ENCODE measurements around the gene ACER3. TPM values are rescaled to one million over a fixed set of nuclear protein-coding genes. Genes with fewer than 3 reads are reported as not detected.

Gene ACER3
- total RNA-seq, 2 donors from 2014 or later: 7.0 to 24.7 TPM

DNA sequence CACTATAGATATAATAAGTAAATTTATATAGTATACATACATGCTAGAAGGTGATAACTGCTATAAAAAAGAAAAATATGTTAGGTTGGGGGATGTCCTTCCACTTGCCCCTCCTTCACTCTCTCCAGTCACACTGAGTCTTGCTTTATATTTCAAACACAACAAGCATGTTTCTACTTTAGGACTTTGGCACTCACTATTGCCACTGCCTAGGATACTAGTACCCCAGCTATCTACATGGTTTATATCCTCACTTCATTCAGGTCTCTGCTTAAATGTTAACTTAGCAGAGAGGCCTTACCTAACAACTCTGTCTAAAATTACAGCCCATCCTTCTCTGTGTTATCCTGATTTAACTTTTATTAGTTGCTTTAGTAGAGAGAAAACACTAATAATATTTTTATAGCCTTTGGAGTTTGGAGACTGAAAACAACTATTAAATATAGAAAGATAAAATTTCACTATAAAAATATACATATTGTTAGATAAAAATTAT is 134.4 kb downstream of the ACER3 start:
- H3K36me3 ChIP-seq: no peaks in the 10 kb centered on the region
- no peak for DNase-seq (ENCODE audit: low spot score)
- H3K27ac ChIP-seq: no peak overlapping the region
- no peaks in the 10 kb centered on the region for H3K4me1 ChIP-seq (ENCODE audit: control insufficient read depth in 1 of 2, low read depth in 2 of 2)
- no peak overlapping the region for H3K4me3 ChIP-seq
- TF ChIP-seq, protein P1, sequence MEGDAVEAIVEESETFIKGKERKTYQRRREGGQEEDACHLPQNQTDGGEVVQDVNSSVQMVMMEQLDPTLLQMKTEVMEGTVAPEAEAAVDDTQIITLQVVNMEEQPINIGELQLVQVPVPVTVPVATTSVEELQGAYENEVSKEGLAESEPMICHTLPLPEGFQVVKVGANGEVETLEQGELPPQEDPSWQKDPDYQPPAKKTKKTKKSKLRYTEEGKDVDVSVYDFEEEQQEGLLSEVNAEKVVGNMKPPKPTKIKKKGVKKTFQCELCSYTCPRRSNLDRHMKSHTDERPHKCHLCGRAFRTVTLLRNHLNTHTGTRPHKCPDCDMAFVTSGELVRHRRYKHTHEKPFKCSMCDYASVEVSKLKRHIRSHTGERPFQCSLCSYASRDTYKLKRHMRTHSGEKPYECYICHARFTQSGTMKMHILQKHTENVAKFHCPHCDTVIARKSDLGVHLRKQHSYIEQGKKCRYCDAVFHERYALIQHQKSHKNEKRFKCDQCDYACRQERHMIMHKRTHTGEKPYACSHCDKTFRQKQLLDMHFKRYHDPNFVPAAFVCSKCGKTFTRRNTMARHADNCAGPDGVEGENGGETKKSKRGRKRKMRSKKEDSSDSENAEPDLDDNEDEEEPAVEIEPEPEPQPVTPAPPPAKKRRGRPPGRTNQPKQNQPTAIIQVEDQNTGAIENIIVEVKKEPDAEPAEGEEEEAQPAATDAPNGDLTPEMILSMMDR (IDR thresholded peaks at IDR 0.05): no peak
- H3K27me3 ChIP-seq (replicated peaks; ENCODE audit: insufficient read depth): no peaks in the 10 kb centered on the region
- no peak for ATAC-seq (ENCODE audit: insufficient number of reproducible peaks, low FRiP score, low read depth)
- no peaks in the 10 kb centered on the region for H3K9me3 ChIP-seq

DNA sequence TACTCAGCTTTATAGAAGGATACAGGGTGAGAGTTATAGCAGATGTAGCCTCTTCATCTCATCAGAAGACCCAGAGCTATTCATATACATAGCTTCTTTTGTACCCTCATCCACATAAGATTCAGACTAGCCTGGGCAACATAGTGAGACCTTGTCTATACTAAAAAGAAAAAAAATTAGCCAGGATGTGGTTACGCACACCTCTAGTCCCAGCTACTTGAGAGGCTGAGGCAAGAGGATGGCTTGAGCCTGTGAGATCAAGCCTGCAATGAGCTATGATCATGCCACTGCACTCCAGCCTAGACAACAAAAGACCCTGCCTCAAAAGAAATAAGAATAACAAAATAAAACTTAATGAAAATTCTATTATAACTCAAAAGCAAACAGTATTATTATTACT is 136.8 kb downstream of the ACER3 start:
- H3K4me3 ChIP-seq: no peak overlapping the region
- ATAC-seq (ENCODE audit: insufficient number of reproducible peaks, low FRiP score, low read depth) (no peak), DNase-seq (ENCODE audit: low spot score) (no peak)
- no peaks in the 10 kb centered on the region for H3K36me3 ChIP-seq
- H3K27ac ChIP-seq: no peak overlapping the region
- no peaks in the 10 kb centered on the region for H3K9me3 ChIP-seq
- no peaks in the 10 kb centered on the region for H3K27me3 ChIP-seq (replicated peaks; ENCODE audit: insufficient read depth)
- H3K4me1 ChIP-seq (ENCODE audit: control insufficient read depth in 1 of 2, low read depth in 2 of 2): no peaks in the 10 kb centered on the region
- TF ChIP-seq, protein P1 (IDR thresholded peaks at IDR 0.05): no peak

DNA sequence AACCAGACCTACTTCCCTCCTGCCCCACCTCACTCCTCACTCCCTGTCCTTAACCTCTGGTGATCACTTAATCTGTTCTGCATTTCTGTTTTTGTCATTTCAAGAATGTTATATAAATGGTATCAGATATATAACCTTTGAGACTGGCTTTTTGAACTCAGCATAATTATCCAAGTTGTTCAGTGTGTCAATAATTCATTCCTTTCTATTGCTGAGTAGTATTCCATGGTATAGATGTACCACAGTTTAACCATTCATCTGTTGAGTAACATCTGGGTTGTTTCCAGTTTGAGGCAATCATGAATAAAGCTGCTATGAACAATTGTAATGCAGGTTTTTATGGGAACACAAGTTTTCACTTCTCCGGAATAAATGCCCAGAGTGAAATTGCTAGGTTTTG is 138.9 kb downstream of the ACER3 start:
- no peaks in the 10 kb centered on the region for H3K9me3 ChIP-seq
- no peaks in the 10 kb centered on the region for H3K36me3 ChIP-seq
- H3K27me3 ChIP-seq (replicated peaks; ENCODE audit: insufficient read depth): no peaks in the 10 kb centered on the region
- ATAC-seq (ENCODE audit: insufficient number of reproducible peaks, low FRiP score, low read depth) (no peak), DNase-seq (ENCODE audit: low spot score) (no peak)
- TF ChIP-seq, protein P1 (IDR thresholded peaks at IDR 0.05): no peak
- no peak overlapping the region for H3K4me3 ChIP-seq
- no peaks in the 10 kb centered on the region for H3K4me1 ChIP-seq (ENCODE audit: control insufficient read depth in 1 of 2, low read depth in 2 of 2)
- no peak overlapping the region for H3K27ac ChIP-seq

DNA sequence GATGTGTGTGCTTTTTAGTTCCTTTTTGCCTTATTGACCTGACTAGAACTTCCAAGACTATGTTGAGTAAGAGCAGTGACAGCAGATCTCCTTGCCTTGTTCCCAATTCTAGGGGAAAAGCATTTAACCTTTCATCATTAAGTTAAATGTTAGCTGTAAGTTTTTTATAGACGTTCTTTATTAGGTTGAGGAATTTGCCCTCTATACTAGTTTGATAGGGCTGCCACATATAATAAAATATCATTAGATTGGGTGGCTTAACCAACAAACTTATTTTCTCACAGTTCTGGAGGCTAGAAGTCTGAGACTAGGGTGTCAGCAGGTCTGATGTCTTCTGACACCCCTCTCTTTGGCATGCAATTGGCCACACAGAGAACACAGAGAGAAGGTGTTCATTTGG is 140.9 kb downstream of the ACER3 start:
- Histone ChIP-seq H3K27ac (no peak overlapping the region), H3K36me3 (no peaks in the 10 kb centered on the region), H3K4me1 (ENCODE audit: control insufficient read depth in 1 of 2, low read depth in 2 of 2) (no peaks in the 10 kb centered on the region), H3K27me3 (replicated peaks; ENCODE audit: insufficient read depth) (no peaks in the 10 kb centered on the region), H3K9me3 (no peaks in the 10 kb centered on the region), H3K4me3 (no peak overlapping the region)
- DNase-seq (ENCODE audit: low spot score): no peak
- TF ChIP-seq, protein P1 (IDR thresholded peaks at IDR 0.05): no peak
- ATAC-seq (ENCODE audit: insufficient number of reproducible peaks, low FRiP score, low read depth): no peak

DNA sequence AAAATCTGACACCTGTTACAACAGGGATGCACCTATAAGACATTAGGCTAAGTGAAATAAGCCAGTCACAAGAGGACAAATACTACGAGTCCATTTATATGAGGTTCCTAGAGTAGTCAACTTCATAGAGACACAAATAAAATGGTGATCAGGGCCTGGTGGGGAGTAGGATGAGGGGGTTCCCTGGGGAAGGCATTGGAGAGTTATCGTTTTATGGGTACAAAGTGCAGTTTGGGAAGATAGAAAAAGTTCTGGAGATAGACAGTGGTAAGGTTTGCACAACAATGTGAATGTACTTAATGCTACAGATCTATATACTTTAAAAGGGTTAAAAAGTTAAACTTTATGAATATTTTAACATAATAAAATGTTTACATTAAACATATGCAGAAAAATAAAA is 142.1 kb downstream of the ACER3 start:
- no peaks in the 10 kb centered on the region for H3K27me3 ChIP-seq (replicated peaks; ENCODE audit: insufficient read depth)
- H3K9me3 ChIP-seq: no peaks in the 10 kb centered on the region
- TF ChIP-seq, protein P1 (IDR thresholded peaks at IDR 0.05): no peak
- no peaks in the 10 kb centered on the region for H3K4me1 ChIP-seq (ENCODE audit: control insufficient read depth in 1 of 2, low read depth in 2 of 2)
- H3K36me3 ChIP-seq: no peaks in the 10 kb centered on the region
- no peak overlapping the region for H3K4me3 ChIP-seq
- ATAC-seq (ENCODE audit: insufficient number of reproducible peaks, low FRiP score, low read depth) (no peak), DNase-seq (ENCODE audit: low spot score) (no peak)
- H3K27ac ChIP-seq: no peak overlapping the region
